ENCODE measurements around the gene ANXA2R.

GRCh38 chr5:43075319-43076293 is 35.5 kb upstream of the ANXA2R start:
- no peak for TF ChIP-seq POLR2A (IDR thresholded peaks at IDR 0.05)
- TF ChIP-seq, protein P1, sequence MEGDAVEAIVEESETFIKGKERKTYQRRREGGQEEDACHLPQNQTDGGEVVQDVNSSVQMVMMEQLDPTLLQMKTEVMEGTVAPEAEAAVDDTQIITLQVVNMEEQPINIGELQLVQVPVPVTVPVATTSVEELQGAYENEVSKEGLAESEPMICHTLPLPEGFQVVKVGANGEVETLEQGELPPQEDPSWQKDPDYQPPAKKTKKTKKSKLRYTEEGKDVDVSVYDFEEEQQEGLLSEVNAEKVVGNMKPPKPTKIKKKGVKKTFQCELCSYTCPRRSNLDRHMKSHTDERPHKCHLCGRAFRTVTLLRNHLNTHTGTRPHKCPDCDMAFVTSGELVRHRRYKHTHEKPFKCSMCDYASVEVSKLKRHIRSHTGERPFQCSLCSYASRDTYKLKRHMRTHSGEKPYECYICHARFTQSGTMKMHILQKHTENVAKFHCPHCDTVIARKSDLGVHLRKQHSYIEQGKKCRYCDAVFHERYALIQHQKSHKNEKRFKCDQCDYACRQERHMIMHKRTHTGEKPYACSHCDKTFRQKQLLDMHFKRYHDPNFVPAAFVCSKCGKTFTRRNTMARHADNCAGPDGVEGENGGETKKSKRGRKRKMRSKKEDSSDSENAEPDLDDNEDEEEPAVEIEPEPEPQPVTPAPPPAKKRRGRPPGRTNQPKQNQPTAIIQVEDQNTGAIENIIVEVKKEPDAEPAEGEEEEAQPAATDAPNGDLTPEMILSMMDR (IDR thresholded peaks at IDR 0.05) = no peak

Measured in ovary (tissue), 3 donors.